Measurements from ENCODE around the gene LMBRD1. TPM values are rescaled to one million over a fixed set of nuclear protein-coding genes. Genes with fewer than 3 reads are reported as not detected.
"Not testable (repeated sequence)": the region's sequence is repeated elsewhere in the genome, so short reads cannot be mapped to it uniquely, and the experiment has no call there.

LMBRD1 gene
- total RNA-seq, 2 donors from 2014 or later = 44.0 to 49.8 TPM

DNA sequence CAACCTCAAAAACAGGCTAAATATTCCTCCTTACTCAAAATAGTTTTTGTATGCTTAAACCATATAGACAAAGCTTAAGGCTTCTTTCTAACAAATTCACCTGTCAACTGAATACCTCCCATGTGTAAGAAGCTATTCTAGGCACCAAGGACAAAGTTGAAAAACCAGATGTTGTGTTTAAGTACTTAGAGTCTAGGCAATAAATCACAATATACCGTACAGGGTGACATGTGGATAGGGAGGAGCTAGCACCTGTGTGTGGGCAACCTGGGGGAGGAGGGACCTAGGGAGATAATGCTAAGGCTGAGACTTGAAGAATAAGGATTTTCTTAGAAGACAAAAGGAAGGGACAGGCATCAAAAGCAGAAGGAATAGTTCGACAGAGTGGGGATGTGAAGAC, 123.5 kb downstream of the LMBRD1 start:
- Histone ChIP-seq H3K9me3 (no peaks in the 10 kb centered on the region), H3K4me1 (ENCODE audit: control insufficient read depth in 1 of 2, low read depth in 2 of 2) (no peaks in the 10 kb centered on the region), H3K36me3 (peaks cover 24% of the 10 kb centered on the region), H3K27me3 (replicated peaks; ENCODE audit: insufficient read depth) (no peaks in the 10 kb centered on the region), H3K27ac (no peak overlapping the region), H3K4me3 (no peak overlapping the region)
- TF ChIP-seq CTCF (IDR thresholded peaks at IDR 0.05) = no peak
- no peak for DNase-seq (ENCODE audit: low spot score)
- ATAC-seq (ENCODE audit: insufficient number of reproducible peaks, low FRiP score, low read depth) = no peak

GRCh38 chr6:69668916-69669315, 127.9 kb downstream of the LMBRD1 start:
- Histone ChIP-seq H3K9me3 (no peaks in the 10 kb centered on the region), H3K27ac (no peak overlapping the region), H3K36me3 (peaks cover 12% of the 10 kb centered on the region)

GRCh38 chr6:69666779-69667178, 130.0 kb downstream of the LMBRD1 start:
- not testable (repeated sequence) for H3K36me3 ChIP-seq; DNase-seq (ENCODE audit: low spot score); H3K27ac ChIP-seq; H3K27me3 ChIP-seq (replicated peaks; ENCODE audit: insufficient read depth); H3K9me3 ChIP-seq; H3K4me1 ChIP-seq (ENCODE audit: control insufficient read depth in 1 of 2, low read depth in 2 of 2); H3K4me3 ChIP-seq; ATAC-seq (ENCODE audit: insufficient number of reproducible peaks, low FRiP score, low read depth)

More at GRCh38 chr6:69668916-69669315, 127.9 kb downstream of the LMBRD1 start:
- ATAC-seq (ENCODE audit: insufficient number of reproducible peaks, low FRiP score, low read depth) = no peak
- no peak for DNase-seq (ENCODE audit: low spot score)
- H3K4me1 ChIP-seq (ENCODE audit: control insufficient read depth in 1 of 2, low read depth in 2 of 2) = no peaks in the 10 kb centered on the region
- TF ChIP-seq CTCF (IDR thresholded peaks at IDR 0.05) = no peak
- no peak overlapping the region for H3K4me3 ChIP-seq
- no peaks in the 10 kb centered on the region for H3K27me3 ChIP-seq (replicated peaks; ENCODE audit: insufficient read depth)

- no peaks in the 10 kb centered on the region for H3K36me3 ChIP-seq
- H3K9me3 ChIP-seq = no peaks in the 10 kb centered on the region
- H3K27ac ChIP-seq = no peak overlapping the region
- ATAC-seq (ENCODE audit: insufficient number of reproducible peaks, low FRiP score, low read depth) (no peak), DNase-seq (ENCODE audit: low spot score) (no peak)
- H3K4me1 ChIP-seq (ENCODE audit: control insufficient read depth in 1 of 2, low read depth in 2 of 2) = no peaks in the 10 kb centered on the region
- TF ChIP-seq CTCF (IDR thresholded peaks at IDR 0.05) = no peak
- H3K27me3 ChIP-seq (replicated peaks; ENCODE audit: insufficient read depth) = no peaks in the 10 kb centered on the region
- H3K4me3 ChIP-seq = no peak overlapping the region
Measured at GRCh38 chr6:69665437-69665836, 131.4 kb downstream of the LMBRD1 start.

- Histone ChIP-seq H3K27ac (no peak overlapping the region), H3K27me3 (replicated peaks; ENCODE audit: insufficient read depth) (no peaks in the 10 kb centered on the region), H3K36me3 (no peaks in the 10 kb centered on the region), H3K9me3 (no peaks in the 10 kb centered on the region), H3K4me3 (no peak overlapping the region), H3K4me1 (ENCODE audit: control insufficient read depth in 1 of 2, low read depth in 2 of 2) (no peaks in the 10 kb centered on the region)
- no peak for TF ChIP-seq CTCF (IDR thresholded peaks at IDR 0.05)
- DNase-seq (ENCODE audit: low spot score) (no peak), ATAC-seq (ENCODE audit: insufficient number of reproducible peaks, low FRiP score, low read depth) (no peak)
Measured at GRCh38 chr6:69664551-69664950, 132.3 kb downstream of the LMBRD1 start.

GRCh38 chr6:69663215-69663614, 133.6 kb downstream of the LMBRD1 start:
- Histone ChIP-seq H3K36me3 (no peaks in the 10 kb centered on the region), H3K9me3 (no peaks in the 10 kb centered on the region), H3K27ac (no peak overlapping the region), H3K4me1 (ENCODE audit: control insufficient read depth in 1 of 2, low read depth in 2 of 2) (no peaks in the 10 kb centered on the region), H3K4me3 (no peak overlapping the region), H3K27me3 (replicated peaks; ENCODE audit: insufficient read depth) (no peaks in the 10 kb centered on the region)
- ATAC-seq (ENCODE audit: insufficient number of reproducible peaks, low FRiP score, low read depth) (no peak), DNase-seq (ENCODE audit: low spot score) (no peak)
- TF ChIP-seq CTCF (IDR thresholded peaks at IDR 0.05) = no peak

Measured in thoracic aorta (tissue), 2 donors.